D721Med (cell line): Measurements from ENCODE around the gene HS1BP3.

Experiments used
- DNase-seq: peaks from one replicate; pipeline ENCODE4 v3.0.0; 2011; ENCODE audit warnings: low spot score; ENCODE audit not compliant: insufficient read length
- FAIRE-seq: peaks from 2 replicates; lab custom pipeline; 2011; peaks lifted over from hg19 to GRCh38; lab: Jason Lieb, UNC
- CTCF ChIP-seq: IDR thresholded peaks from 2 replicates; pipeline ENCODE4 v1.5.1; 2012; ENCODE audit warnings: mild to moderate bottlenecking, control low read depth; ENCODE audit not compliant: insufficient read depth; ENCODE audit errors: missing control alignments

HS1BP3 gene

DNA sequence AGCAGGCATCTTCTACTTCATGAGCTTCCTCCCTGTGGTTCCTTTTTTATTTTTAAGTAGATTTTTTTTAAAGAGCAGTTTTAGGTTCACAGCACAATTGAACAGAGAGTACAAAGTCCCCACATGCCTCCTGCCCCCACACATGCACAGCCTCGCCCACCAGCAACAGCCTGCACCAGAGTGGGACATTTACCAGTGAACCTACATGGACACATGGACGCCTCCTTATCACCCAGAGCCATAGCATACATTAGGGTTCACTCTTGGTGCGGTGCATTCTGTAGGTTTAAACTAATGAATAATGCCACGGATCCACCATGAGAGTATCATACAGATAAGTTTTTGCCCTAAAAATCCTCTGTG lies 40.9 kb downstream of the HS1BP3 start:
- no peak for FAIRE-seq
- no peak for TF ChIP-seq CTCF
- no peak for DNase-seq

GRCh38 chr2:20609349-20609994 lies 41.4 kb downstream of the HS1BP3 start:
- no peak for TF ChIP-seq CTCF
- DNase-seq (no peak), FAIRE-seq (no peak)

DNA sequence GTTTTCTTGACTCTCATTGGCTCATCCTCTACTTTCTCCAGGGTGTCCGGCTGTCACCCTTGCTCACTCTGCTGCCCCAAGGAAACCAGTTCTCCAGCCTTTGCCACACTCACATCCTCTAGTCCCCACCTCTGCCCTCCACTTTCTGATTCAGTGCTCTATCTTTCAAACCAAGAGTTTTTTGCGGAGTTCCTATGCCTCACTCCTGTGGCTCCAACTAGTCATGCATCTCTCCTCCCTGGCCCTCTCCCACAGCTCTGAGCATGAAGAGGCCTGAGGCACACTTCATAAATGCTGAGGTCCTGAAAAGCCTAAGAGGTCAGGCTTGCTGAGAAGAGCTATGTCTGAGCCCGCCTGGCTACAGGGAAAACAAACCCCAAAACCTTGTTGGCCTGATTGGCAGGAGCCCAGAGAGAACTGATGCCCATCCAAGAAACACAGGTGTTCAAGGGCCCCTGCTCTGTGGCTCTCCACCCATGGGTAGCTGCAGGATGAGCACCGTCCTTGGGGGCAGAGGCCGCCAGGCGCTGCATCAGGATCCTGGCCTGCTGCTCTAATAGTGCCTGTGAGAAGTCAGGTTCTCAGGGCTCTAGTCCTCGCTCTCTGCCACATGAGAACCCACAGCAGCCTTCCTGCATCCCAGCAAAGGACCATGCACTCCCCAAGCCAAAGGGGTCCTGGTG lies 42.1 kb downstream of the HS1BP3 start:
- FAIRE-seq (no peak), DNase-seq (no peak)
- TF ChIP-seq CTCF, result no peak

DNA sequence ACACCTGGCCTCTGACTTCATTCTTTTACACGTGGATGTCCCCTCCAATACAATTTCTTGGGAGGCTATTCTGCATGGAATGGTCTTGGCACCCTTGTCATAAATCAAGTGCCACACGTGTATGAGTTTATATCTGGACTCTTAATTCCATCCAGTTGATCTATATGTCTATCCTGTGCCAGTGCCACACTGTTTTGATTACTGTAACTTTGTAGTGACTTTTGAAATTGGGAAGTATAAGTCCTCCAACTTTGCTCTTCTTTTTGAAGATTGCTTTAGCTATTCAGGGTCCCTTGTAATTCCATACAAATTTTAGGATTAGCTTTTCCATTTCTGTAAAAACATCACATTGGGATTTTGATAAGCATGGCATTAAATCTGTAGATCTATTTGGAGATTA lies 43.5 kb downstream of the HS1BP3 start:
- FAIRE-seq (no peak), DNase-seq (no peak)
- no peak for TF ChIP-seq CTCF

DNA sequence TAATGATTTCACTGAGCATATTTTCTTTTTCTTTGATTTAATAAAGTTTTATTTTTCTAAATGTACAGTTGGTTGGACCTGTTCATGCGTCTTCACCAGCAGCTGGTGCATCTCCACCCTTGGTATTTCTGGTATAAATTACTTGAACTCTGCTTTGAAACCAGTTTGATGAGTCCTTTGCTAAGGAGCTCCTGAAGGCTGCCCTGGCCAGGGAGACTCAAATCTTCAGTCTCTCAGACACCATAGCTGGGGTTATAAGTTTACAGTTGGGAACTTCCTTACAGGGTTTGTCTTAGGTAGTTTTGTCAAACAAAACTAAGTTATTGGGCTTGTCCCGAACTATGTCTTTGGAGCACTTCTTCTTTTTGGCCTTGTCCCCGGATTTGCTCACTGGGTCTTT lies 44.7 kb downstream of the HS1BP3 start:
- no peak for TF ChIP-seq CTCF
- DNase-seq (no peak), FAIRE-seq (no peak)

DNA sequence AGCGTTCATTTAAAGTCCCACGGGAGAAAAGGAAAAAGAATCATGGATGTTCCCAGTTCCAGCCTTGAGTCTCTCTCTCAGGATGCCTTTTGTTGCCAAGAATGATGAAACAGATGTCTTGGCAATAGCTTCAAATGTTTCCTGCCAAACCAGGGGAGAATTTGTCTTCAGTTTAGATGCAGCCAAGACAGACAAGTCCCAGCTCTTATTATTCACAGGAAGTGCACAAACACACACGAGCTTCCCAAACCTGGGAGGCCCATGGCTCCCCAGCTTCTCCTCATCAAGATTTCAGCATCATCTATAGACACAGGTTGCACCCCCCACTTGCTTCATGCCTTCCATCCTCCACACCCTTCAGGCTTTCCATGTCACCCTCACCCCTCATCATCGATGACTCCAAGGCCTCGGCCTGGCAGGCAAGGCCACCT lies 45.9 kb downstream of the HS1BP3 start:
- DNase-seq (no peak), FAIRE-seq (no peak)
- no peak for TF ChIP-seq CTCF

DNA sequence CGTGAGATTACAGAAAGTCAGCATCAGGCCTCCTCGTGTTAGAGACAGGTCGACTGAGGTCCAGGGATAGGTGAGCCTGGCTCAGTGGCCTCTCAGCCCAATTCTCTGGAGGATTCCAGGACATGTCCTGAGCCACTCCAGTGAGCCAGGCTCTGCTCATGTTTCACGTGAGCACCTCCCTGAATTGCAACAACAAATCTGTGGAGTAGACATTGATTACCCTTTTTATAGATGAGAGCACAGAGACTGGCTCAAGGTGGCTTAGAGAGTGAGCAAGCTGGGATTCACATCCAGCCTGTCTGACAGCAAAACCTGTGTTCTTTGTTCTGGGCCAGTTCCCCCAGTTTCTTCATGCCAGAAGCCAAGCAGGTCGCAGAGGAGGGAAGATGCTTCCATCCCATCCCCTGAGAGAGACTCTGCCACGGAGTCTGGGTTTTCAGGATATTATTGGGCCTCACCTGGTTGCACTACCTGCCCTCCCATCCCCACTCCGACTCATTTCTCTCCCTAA lies 46.4 kb downstream of the HS1BP3 start:
- FAIRE-seq (no peak), DNase-seq (no peak)
- no peak for TF ChIP-seq CTCF
